Measurements from ENCODE around the gene SULT1C4.
"Not testable (repeated sequence)": the region's sequence is repeated elsewhere in the genome, so short reads cannot be mapped to it uniquely, and the experiment has no call there.

Gene SULT1C4

GRCh38 chr2:108418416-108418815 lies 40.7 kb downstream of the SULT1C4 start:
- no peak for TF ChIP-seq CTCF (IDR thresholded peaks at IDR 0.05)
- H3K9me3 Mint-ChIP-seq, result no peaks in the 10 kb centered on the region
- peaks cover 6% of the 10 kb centered on the region for H3K27me3 Mint-ChIP-seq (ENCODE audit: low read depth, poor library complexity)
- H3K36me3 Mint-ChIP-seq (ENCODE audit: low read depth), result no peaks in the 10 kb centered on the region
- H3K4me1 Mint-ChIP-seq, result peaks cover 7% of the 10 kb centered on the region
- DNase-seq, result no peak
- no peak overlapping the region for H3K4me3 Mint-ChIP-seq
- no peak overlapping the region for H3K27ac Mint-ChIP-seq

GRCh38 chr2:108423067-108423466 lies 45.3 kb downstream of the SULT1C4 start:
- no peak overlapping the region for H3K27ac Mint-ChIP-seq
- no peak for TF ChIP-seq CTCF (IDR thresholded peaks at IDR 0.05)
- H3K9me3 Mint-ChIP-seq, result peaks cover 4% of the 10 kb centered on the region
- H3K36me3 Mint-ChIP-seq (ENCODE audit: low read depth), result no peaks in the 10 kb centered on the region
- H3K4me3 Mint-ChIP-seq, result no peak overlapping the region
- no peak for DNase-seq
- H3K27me3 Mint-ChIP-seq (ENCODE audit: low read depth, poor library complexity), result peaks cover 7% of the 10 kb centered on the region
- H3K4me1 Mint-ChIP-seq, result no peaks in the 10 kb centered on the region

DNA sequence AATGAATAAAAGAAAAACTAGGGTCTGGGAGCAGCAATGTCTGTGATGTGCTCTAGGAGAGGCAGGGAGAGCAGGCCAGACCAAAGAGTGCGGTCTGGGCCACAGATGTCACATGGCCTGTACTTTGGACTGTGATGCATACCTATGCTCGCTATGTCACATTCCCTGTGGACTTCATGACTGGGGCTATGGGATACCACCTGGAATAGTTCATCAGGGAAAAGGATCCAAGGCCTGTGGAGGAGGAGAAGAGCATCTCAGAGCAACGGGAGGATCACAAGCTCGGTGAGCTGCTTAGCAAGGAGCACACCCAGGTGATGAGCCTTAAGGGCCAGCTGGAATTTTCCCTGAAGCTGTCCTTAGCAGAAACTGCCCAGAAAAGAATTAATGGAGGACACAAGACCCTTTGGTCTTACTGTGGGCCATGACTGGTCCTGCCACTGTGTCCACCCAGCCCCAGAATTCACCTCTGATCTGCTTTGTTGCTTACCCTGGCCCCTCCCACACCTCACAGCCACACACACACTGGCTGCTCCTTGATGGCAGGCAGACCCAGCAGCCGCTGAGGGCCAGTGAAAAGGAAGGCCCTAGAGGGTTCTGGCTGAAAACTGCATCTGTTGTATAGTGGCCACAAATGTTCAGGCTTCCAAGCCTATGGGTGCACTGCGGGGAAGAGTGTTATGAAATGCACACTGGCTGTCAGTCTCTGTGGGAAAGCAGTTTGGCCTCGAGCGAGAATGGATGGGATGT lies 45.9 kb downstream of the SULT1C4 start:
- Mint-ChIP-seq H3K9me3 (peaks cover 4% of the 10 kb centered on the region), H3K4me1 (no peaks in the 10 kb centered on the region), H3K36me3 (ENCODE audit: low read depth) (no peaks in the 10 kb centered on the region), H3K27me3 (ENCODE audit: low read depth, poor library complexity) (peaks cover 7% of the 10 kb centered on the region), H3K27ac (peak overlapping the region; percentile 3), H3K4me3 (no peak overlapping the region)
- DNase-seq, result no peak
- no peak for TF ChIP-seq CTCF (IDR thresholded peaks at IDR 0.05)

GRCh38 chr2:108428286-108429009 lies 50.7 kb downstream of the SULT1C4 start:
- H3K27me3 Mint-ChIP-seq (ENCODE audit: low read depth, poor library complexity), result peaks cover 4% of the 10 kb centered on the region
- no peak overlapping the region for H3K4me3 Mint-ChIP-seq
- no peaks in the 10 kb centered on the region for H3K4me1 Mint-ChIP-seq
- no peaks in the 10 kb centered on the region for H3K36me3 Mint-ChIP-seq (ENCODE audit: low read depth)
- no peak for DNase-seq
- no peak for TF ChIP-seq CTCF (IDR thresholded peaks at IDR 0.05)
- no peak overlapping the region for H3K27ac Mint-ChIP-seq
- H3K9me3 Mint-ChIP-seq, result peaks cover 27% of the 10 kb centered on the region

GRCh38 chr2:108435578-108435977 lies 57.8 kb downstream of the SULT1C4 start:
- H3K36me3 Mint-ChIP-seq (ENCODE audit: low read depth); DNase-seq; H3K4me1 Mint-ChIP-seq; H3K27me3 Mint-ChIP-seq (ENCODE audit: low read depth, poor library complexity); H3K4me3 Mint-ChIP-seq; H3K27ac Mint-ChIP-seq: not testable (repeated sequence)
- H3K9me3 Mint-ChIP-seq, result peaks cover 45% of the 10 kb centered on the region

DNA sequence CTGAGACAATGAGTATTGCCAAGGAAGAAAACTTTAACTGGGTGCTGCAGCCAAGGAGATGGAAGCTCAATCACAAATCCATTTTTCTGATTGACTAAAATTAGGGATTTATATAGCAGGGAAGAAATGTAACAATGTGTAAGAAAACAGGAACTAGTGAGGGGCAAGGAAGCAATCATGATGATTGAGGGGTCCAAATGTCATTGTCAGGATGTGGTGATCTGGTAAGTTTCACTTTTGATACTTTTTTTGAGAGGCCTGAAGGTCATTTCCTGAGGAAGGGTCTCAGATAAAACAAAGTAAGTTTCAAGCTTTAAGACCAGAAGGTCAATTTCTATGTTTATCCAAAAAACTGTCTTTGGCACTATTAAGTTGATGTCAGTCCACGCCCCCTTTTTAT lies 59.2 kb downstream of the SULT1C4 start:
- H3K9me3 Mint-ChIP-seq, result peaks cover 32% of the 10 kb centered on the region
- H3K27me3 Mint-ChIP-seq (ENCODE audit: low read depth, poor library complexity), result peaks cover 8% of the 10 kb centered on the region
- no peak overlapping the region for H3K4me3 Mint-ChIP-seq
- no peak for DNase-seq
- no peak for TF ChIP-seq CTCF (IDR thresholded peaks at IDR 0.05)
- no peak overlapping the region for H3K27ac Mint-ChIP-seq
- no peaks in the 10 kb centered on the region for H3K36me3 Mint-ChIP-seq (ENCODE audit: low read depth)
- H3K4me1 Mint-ChIP-seq, result no peaks in the 10 kb centered on the region
